Sigmoid colon (tissue), 7 donors: ENCODE results near the gene CCNI2. TPM values are rescaled to one million over a fixed set of nuclear protein-coding genes. Genes with fewer than 3 reads are reported as not detected.

Experiments
- DNase-seq: peaks from one replicate; pipeline ENCODE4 v3.0.0-alpha.2; 2019
- H3K27ac ChIP-seq, 4 donors: fragments of 200-600 bp; sonication (generic); one replicate each; pipeline ENCODE4 v1.5.1; 2016 to 2019; ENCODE audit warnings: mild to moderate bottlenecking in 1 of 4
- H3K27me3 ChIP-seq, 3 donors: fragments of 200-600 bp; sonication (generic); one replicate each; pipeline ENCODE4 v1.5.1; 2019; ENCODE audit warnings: mild to moderate bottlenecking in 1 of 3
- H3K36me3 ChIP-seq, 4 donors: fragments of 200-600 bp; sonication (generic); one replicate each; pipeline ENCODE4 v1.5.1; 2016 to 2019
- H3K4me1 ChIP-seq, 4 donors: fragments of 200-600 bp; sonication (generic); one replicate each; pipeline ENCODE4 v1.5.1; 2017 to 2019
- H3K4me3 ChIP-seq, 4 donors: fragments of 200-600 bp; sonication (generic); one replicate each; pipeline ENCODE4 v1.5.1; 2017 to 2019; ENCODE audit warnings: mild to moderate bottlenecking in 2 of 4, moderate library complexity in 1 of 4
- H3K9me3 ChIP-seq, 4 donors: fragments of 200-600 bp in 3 of 4; sonication (generic) in 3 of 4; one replicate each; pipeline versions ENCODE4 v1.5.1 to v1.6.1; 2013 to 2019
- CTCF ChIP-seq, 4 experiments: fragments of 450-650 bp in 3 of 4; fragments of 200-600 bp in 1 of 4; IDR thresholded peaks; one replicate each; pipeline ENCODE4 v1.5.1; 2016 to 2019; ENCODE audit warnings: antibody characterized with exemption in 4 of 4, mild to moderate bottlenecking in 3 of 4, moderate library complexity in 2 of 4
- EP300 ChIP-seq, 4 donors: sonication (generic); formaldehyde crosslinking; IDR thresholded peaks; one replicate each; pipeline ENCODE4 v1.6.1; 2017; ENCODE audit warnings: antibody characterized with exemption in 4 of 4
- POLR2A ChIP-seq, 2 donors: fragments of 450-650 bp; IDR thresholded peaks; one replicate each; pipeline ENCODE4 v1.6.1; 2016; ENCODE audit warnings: antibody characterized with exemption in 2 of 2, mild to moderate bottlenecking in 2 of 2, moderate library complexity in 2 of 2
- POLR2AphosphoS5 ChIP-seq, 4 donors: sonication (generic); formaldehyde crosslinking; IDR thresholded peaks; one replicate each; pipeline ENCODE4 v1.6.1; 2017; ENCODE audit warnings: antibody characterized with exemption in 4 of 4
- WGBS, 2 donors: extraction: QIAGEN DNeasy Blood & Tissue Kit; methylation state at CpG; one replicate each; pipeline ENCODE4 v1.1.7; 2013; 5-methylcytosine and 5-hydroxymethylcytosine counted together
- intact Hi-C: fragments of 100-400 bp; cut with DNase I; formaldehyde crosslinking; loops from one replicate; pipeline ENCODE4 v1.15.1; 2023
- polyA plus RNA-seq, 3 donors: library from polyadenylated mRNA; stranded (reverse); fragments of 200-250 nt; gene quantifications; one replicate each; pipeline ENCODE4 v1.2.3, GENCODE V29; 2013
- total RNA-seq, 4 donors: library from RNA; depleted of rRNA; stranded (reverse); fragments of >200 nt; gene quantifications; one replicate each; pipeline ENCODE4 v1.1.0, GENCODE V29; 2016
- donor health status: healthy with polysubstance abuse.
- donor health status: Bipolar disorder and iron deficiency.
- donor health status: healthy.

CCNI2 gene
- total and polyA plus RNA-seq, 7 donors, result 1.4 to 5.3 (median 2.1) TPM; not detected in 3

- H3K4me1 ChIP-seq, result no peaks in the 10 kb centered on the region
- no peaks in the 10 kb centered on the region for H3K27me3 ChIP-seq
- intact Hi-C loops, result no loop called here
- H3K9me3 ChIP-seq, result no peaks in the 10 kb centered on the region
- no peak overlapping the region for H3K27ac ChIP-seq
- no peak overlapping the region for H3K4me3 ChIP-seq
- no peak for DNase-seq
- H3K36me3 ChIP-seq, result peaks cover 6 to 80% (median 32%) of the 10 kb centered on the region in 4 donors
- TF ChIP-seq EP300 (IDR thresholded peaks at IDR 0.05) (no peak), CTCF (IDR thresholded peaks at IDR 0.05) (no peak), POLR2AphosphoS5 (IDR thresholded peaks at IDR 0.05) (no peak), POLR2A (IDR thresholded peaks at IDR 0.05) (no peak)
- 96 to 97% methylated on average over 12 of the region's 12 CpGs for WGBS, 2 donors
Measured at GRCh38 chr5:132760049-132760420, 12.8 kb downstream of the CCNI2 start.

- no peak for DNase-seq
- no peaks in the 10 kb centered on the region for H3K27me3 ChIP-seq
- H3K36me3 ChIP-seq, result peaks cover 6 to 83% (median 32%) of the 10 kb centered on the region in 4 donors
- H3K4me3 ChIP-seq, result no peak overlapping the region
- intact Hi-C loops, result no loop called here
- TF ChIP-seq POLR2A (IDR thresholded peaks at IDR 0.05) (no peak), POLR2AphosphoS5 (IDR thresholded peaks at IDR 0.05) (no peak), CTCF (IDR thresholded peaks at IDR 0.05) (no peak), EP300 (IDR thresholded peaks at IDR 0.05) (no peak)
- H3K27ac ChIP-seq, result no peak overlapping the region
- no peaks in the 10 kb centered on the region for H3K9me3 ChIP-seq
- WGBS, 2 donors, result 94 to 96% methylated on average over 21 of the region's 21 CpGs
- no peaks in the 10 kb centered on the region for H3K4me1 ChIP-seq
Measured at GRCh38 chr5:132760601-132761317, 13.5 kb downstream of the CCNI2 start.

- TF ChIP-seq POLR2AphosphoS5 (IDR thresholded peaks at IDR 0.05), result no peak
- no peak for TF ChIP-seq EP300 (IDR thresholded peaks at IDR 0.05)
- no peak for TF ChIP-seq CTCF (IDR thresholded peaks at IDR 0.05)
- TF ChIP-seq POLR2A (IDR thresholded peaks at IDR 0.05), result no peak
- Histone ChIP-seq H3K9me3 (no peaks in the 10 kb centered on the region), H3K27ac (no peak overlapping the region), H3K4me3 (no peak overlapping the region), H3K4me1 (no peaks in the 10 kb centered on the region), H3K36me3 (peaks cover 6 to 83% (median 32%) of the 10 kb centered on the region in 4 donors), H3K27me3 (no peaks in the 10 kb centered on the region)
- peak; percentile 48 for DNase-seq
- intact Hi-C loops, result no loop called here
- WGBS, 2 donors, result 94 to 95% methylated on average over 22 of the region's 22 CpGs
Measured at GRCh38 chr5:132761321-132762240, 14.4 kb downstream of the CCNI2 start.

GRCh38 chr5:132762246-132763000, 15.2 kb downstream of the CCNI2 start:
- TF ChIP-seq POLR2AphosphoS5 (IDR thresholded peaks at IDR 0.05) (no peak), POLR2A (IDR thresholded peaks at IDR 0.05) (no peak), CTCF (IDR thresholded peaks at IDR 0.05) (no peak), EP300 (IDR thresholded peaks at IDR 0.05) (no peak)

More at GRCh38 chr5:132762246-132763000, 15.2 kb downstream of the CCNI2 start:
- no peaks in the 10 kb centered on the region for H3K27me3 ChIP-seq
- H3K36me3 ChIP-seq, result peaks cover 6 to 78% (median 32%) of the 10 kb centered on the region in 4 donors
- no peak for DNase-seq
- intact Hi-C loops, result no loop called here
- H3K27ac ChIP-seq, result no peak overlapping the region
- WGBS, 2 donors, result 95% methylated on average over 11 of the region's 11 CpGs
- no peak overlapping the region for H3K4me3 ChIP-seq
- H3K4me1 ChIP-seq, result peaks cover 0 to 8% (median 4%) of the 10 kb centered on the region in 4 donors
- no peaks in the 10 kb centered on the region for H3K9me3 ChIP-seq
